UCSD-AML1 (cell line): ENCODE measurements around the gene APEX1.
A peak's percentile ranks its signal among the peaks of the same experiment; 100 is the strongest.
"Not testable (repeated sequence)": the region's sequence is repeated elsewhere in the genome, so short reads cannot be mapped to it uniquely, and the experiment has no call there.

Experiments
- DNase-seq: peaks from one replicate; lab custom pipeline; 2025; ENCODE audit not compliant: unreplicated experiment; lab: John Stamatoyannopoulos, UW

The APEX1 gene

GRCh38 chr14:20435582-20436362, 19.3 kb upstream of the APEX1 start, which contains the start of gene KLHL33:
TSS of gene KLHL33 (minus strand) at chr14:20436166. CDS start at chr14:20435811, 355 bp downstream.
- no peak for DNase-seq

- no peak for DNase-seq
These were observed 18.7 kb upstream of the APEX1 start for GRCh38 chr14:20436363-20436755.

GRCh38 chr14:20438664-20439063, 16.4 kb upstream of the APEX1 start:
- DNase-seq: no peak

GRCh38 chr14:20440465-20440864, 14.6 kb upstream of the APEX1 start:
- no peak for DNase-seq

GRCh38 chr14:20440882-20441281, 14.1 kb upstream of the APEX1 start:
- DNase-seq: peak; percentile 34

GRCh38 chr14:20441461-20441860, 13.6 kb upstream of the APEX1 start:
- no peak for DNase-seq

GRCh38 chr14:20443650-20444049, 11.4 kb upstream of the APEX1 start:
- not testable (repeated sequence) for DNase-seq

- no peak for DNase-seq
These were observed 8.1 kb upstream of the APEX1 start for GRCh38 chr14:20446889-20447288.

- not testable (repeated sequence) for DNase-seq
These were observed 2.2 kb upstream of the APEX1 start for GRCh38 chr14:20452831-20453230.

- DNase-seq: no peak
These were observed 602 bp downstream of the APEX1 start for GRCh38 chr14:20455355-20456300.

GRCh38 chr14:20456971-20457370, 1.9 kb downstream of the APEX1 start:
- DNase-seq: no peak

- DNase-seq: no peak
These were observed 3.2 kb downstream of the APEX1 start for GRCh38 chr14:20458031-20458789.

GRCh38 chr14:20460458-20461224, 5.6 kb downstream of the APEX1 start:
- no peak for DNase-seq

- peak; percentile 98 for DNase-seq
These were observed 6.5 kb downstream of the APEX1 start, which contains the start of gene PIP4P1 for GRCh38 chr14:20461225-20462141. TSS of gene PIP4P1 (minus strand) at chr14:20461434. CDS start at chr14:20461325, 109 bp downstream.

- DNase-seq: no peak
These were observed 13.8 kb downstream of the APEX1 start for GRCh38 chr14:20468764-20469241.

GRCh38 chr14:20469242-20469889, 14.3 kb downstream of the APEX1 start, which contains the start of gene PNP:
TSS of gene PNP (plus strand) at chr14:20469406. CDS start at chr14:20469525, 119 bp downstream.
- peak; percentile 85 for DNase-seq

- peak; percentile 69 for DNase-seq
These were observed 15.0 kb downstream of the APEX1 start for GRCh38 chr14:20469890-20470602.

GRCh38 chr14:20470603-20470901, 15.5 kb downstream of the APEX1 start:
- DNase-seq: no peak
